Stimulated activated CD4-positive, alpha-beta T cell treated with anti-CD3 and anti-CD28 coated beads, Interleukin-4, amount 100 ng/mL, for 1 hour (primary cell): Measurements from ENCODE around the gene ST3GAL5.
"Not testable (repeated sequence)": the region's sequence is repeated elsewhere in the genome, so short reads cannot be mapped to it uniquely, and the experiment has no call there.

Experiments used
- DNase-seq: peaks from one replicate; pipeline ENCODE4 v3.0.0-alpha.2; 2020

Gene ST3GAL5

DNA sequence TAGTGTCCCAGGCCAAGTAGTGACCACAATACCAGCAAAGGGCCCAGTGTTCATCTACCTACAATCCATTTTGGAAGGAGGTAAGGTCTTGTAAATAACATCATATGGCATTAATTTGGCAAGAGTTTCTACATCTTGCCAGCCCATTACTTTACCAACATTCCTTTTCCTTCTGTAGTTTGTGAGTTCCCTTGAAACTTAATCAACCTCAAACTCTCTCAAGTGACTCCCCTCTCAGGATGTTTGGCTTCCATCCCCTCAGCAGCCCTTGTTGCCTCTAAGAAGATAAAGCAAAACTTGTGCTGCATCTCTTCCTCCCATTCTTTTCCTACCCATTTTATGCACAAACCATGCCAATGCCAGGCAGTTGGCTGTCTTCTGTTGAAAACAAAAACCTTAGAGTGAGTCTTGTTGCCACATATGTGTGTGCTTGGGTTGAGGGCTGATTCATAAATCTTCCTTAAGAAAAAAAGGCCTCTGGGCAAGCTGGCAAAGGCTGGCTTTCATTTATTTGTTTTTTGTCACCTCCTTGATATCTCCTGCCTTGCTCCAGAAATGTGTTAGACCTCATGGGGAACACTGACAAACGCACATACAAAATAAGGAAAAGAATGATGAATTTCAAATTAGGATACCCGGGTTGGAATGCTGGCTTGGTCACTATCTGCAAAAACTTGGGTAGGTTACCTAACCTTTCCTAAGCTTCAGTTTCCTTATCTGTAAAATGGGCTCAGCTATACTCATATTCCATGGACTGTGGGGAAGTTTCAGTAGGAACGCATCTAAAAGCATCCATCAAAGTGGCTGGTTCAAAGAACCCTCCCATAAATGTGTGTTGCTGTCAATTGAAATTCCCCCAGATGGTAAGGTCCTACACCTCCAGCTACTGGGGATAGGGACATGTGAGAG, 29.4 kb upstream of the ST3GAL5 start:
- no peak for DNase-seq

GRCh38 chr2:85915606-85916303, 27.0 kb upstream of the ST3GAL5 start:
- no peak for DNase-seq

GRCh38 chr2:85914922-85915321, 26.1 kb upstream of the ST3GAL5 start:
- DNase-seq = no peak

DNA sequence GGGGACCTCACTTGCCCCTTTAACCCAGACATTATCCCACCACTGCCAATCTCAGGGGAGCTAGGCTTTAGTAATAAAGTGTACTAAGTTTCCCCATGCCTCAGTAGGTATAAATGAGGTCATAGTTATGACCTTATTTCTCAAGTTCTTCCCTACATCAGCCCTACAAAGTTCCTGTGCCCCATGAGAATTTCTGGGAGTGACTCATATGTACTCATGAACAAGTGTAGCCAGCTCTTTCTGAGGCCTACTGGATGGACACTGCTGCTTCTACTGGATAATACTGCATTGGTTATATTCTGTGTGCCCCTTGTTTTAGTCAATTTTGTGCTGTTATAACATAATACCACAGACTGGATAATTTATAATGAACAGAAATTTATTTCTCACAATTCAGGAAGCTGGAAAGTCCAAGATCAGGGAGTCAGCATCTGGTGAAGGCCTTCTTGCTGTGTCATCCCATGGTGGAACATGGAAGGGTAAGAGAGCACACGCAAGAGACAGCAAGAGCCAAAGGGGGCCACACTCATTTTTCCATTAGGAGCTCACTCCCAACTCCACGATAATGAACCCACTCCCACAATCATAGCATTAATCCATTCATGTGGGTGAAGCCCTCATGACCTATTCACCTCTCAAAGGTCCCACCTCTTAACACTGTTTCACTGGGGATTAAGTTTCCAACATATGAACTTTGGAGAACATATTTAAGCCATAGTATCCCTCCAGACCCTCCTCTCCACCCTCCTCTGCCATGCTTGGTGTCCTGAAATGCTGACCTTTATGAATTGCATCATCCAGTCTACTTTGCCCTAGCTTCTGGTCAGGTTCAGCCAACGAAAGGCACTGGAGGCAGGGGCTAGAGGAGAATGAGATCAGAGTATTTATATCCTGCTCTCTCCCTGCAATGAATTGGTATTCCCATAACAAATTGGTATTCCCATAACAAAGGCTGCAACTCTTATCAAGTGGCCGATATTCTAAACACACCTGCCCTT, 25.4 kb upstream of the ST3GAL5 start:
- DNase-seq = no peak

GRCh38 chr2:85911814-85912692, 23.3 kb upstream of the ST3GAL5 start:
- DNase-seq = no peak

GRCh38 chr2:85911097-85911496, 22.3 kb upstream of the ST3GAL5 start:
- no peak for DNase-seq

DNA sequence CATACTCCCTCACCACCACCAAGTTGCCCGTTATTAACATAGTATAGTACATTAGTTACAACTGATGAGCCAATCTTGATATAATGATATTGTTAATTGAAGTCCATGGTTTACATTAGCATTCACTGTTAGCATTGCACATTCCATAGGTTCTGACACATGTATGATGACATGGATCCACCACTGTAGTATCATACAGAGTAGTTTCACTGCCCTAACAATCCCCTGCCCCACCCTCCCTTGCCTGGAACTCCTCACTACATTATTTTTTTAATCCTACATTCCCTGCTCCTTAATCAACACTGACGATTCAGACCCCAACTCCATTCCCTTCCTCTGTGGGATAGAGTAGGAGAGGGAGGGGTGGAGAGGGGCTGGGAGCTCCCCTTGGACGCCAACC, 20.2 kb upstream of the ST3GAL5 start:
- no peak for DNase-seq

DNA sequence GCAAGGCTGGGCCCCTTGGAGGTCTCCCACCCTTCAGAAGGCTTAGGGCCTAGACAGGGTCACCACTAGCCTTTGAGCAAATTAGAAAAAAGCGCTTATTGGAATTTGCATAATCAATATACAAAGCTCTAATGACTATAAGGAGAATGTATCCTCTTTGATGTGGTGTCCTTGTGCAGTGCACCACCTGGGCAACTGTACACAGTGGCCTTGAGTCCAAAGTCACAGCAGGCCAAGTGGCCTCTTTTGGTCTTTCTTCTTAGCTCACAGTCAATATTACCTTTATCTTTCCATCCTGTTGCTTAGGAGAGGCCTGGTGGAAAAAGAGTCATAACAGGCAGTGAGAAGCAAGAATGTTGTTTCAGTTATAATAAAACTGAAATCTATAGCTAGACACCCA, 19.7 kb upstream of the ST3GAL5 start:
- no peak for DNase-seq

DNA sequence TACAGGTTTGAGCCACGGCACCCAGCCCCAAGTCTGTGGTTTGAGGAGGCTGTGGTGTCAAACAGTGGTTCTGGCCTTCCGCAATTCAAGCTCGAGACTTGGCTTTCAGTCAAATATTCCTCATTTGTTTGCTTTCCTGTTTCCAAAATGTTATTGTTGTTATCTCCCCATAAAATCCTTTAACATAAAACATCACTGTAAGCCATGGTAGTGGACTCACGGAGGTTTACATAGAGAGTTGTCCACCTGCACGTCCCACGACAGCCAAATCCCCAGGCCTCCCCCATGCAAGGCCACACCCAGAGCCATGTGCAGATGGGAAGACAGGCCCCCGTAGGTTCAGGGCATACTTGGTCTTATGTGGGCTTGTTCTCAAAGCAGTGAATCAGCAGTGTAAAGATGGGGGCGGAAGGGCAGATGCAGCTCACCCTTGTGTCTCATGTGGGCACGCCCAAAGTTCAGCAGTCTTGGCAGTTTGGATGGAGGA, 18.9 kb upstream of the ST3GAL5 start:
- no peak for DNase-seq

GRCh38 chr2:85906748-85907147, 18.0 kb upstream of the ST3GAL5 start:
- DNase-seq = no peak

- DNase-seq = no peak
Observed at GRCh38 chr2:85905891-85906290, 17.1 kb upstream of the ST3GAL5 start.

DNA sequence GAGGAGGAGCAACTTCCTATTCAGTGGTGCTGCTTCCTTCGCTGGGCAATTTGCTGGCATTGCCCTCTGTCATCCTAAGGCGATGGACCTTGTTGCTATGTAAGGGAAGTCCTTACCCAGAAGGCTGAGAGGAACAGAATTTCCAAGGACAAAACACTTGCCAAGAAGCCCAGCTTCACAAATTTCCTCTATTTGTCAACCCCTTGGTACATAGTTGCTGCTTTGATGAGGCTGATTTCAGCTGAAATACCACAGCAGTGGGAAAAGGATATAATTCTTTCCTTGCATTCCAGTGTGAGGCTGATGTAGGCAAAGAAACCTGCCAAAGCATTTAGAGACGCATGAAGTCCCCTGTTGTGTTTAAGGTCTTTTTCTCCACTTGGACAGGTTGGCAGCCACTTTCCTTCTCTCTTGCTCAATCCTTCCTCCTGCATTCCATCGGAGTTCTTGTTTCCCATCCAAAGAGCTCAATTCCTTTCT, 16.4 kb upstream of the ST3GAL5 start:
- no peak for DNase-seq

- DNase-seq = no peak
Observed at GRCh38 chr2:85903849-85904248, 15.1 kb upstream of the ST3GAL5 start.

- DNase-seq = no peak
Observed at GRCh38 chr2:85902496-85902895, 13.7 kb upstream of the ST3GAL5 start.

GRCh38 chr2:85901155-85901554, 12.4 kb upstream of the ST3GAL5 start:
- no peak for DNase-seq

DNA sequence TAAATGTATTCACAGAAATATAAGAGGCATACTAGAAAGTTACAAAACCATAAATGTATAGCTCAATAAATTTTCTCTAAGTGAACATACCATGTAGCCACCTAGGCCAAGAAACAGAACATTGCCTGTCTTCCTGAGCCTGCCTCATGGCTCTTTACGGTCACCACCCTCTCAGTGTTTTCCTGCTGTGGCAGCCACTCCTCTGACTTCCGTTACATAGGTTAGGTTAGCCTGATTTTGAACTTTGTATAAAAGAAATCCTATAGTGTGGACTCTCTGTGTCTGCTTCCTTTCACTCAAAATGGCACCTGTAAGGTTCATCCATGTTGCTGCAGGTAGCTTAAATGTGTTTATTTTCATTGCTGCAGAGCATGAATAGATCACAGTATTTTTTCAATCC, 11.6 kb upstream of the ST3GAL5 start:
- no peak for DNase-seq

GRCh38 chr2:85899849-85900248, 11.1 kb upstream of the ST3GAL5 start:
- DNase-seq = no peak

- no peak for DNase-seq
Observed at GRCh38 chr2:85899284-85899683, 10.5 kb upstream of the ST3GAL5 start.

DNA sequence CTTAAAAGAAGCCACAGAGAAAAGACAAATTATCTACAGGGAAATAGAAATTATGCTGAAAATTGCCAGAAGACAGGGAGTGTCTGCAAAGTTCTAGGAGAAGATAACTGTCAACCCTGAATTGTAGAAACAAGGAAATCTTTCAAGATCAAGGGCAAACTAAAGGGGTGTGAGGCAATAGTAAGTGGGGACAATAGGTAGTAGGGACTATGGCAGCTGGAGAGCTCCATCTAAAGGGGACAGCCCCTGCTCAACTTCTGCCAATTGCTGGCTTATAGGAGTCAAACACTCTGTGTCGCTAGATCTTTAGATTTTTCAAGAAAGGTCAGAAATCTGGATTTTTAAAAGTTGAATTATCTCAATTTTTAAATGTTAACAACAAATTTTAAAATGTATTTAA, 10.1 kb upstream of the ST3GAL5 start:
- DNase-seq = no peak

- DNase-seq = not testable (repeated sequence)
Observed at GRCh38 chr2:85894554-85895278, 5.9 kb upstream of the ST3GAL5 start.
